GM20431 (cell line): ENCODE results near the gene FAM43A.

Source experiments
- in situ Hi-C: fragments of 300-500 bp; cut with MseI, MboI; formaldehyde crosslinking; loops from one replicate; pipeline ENCODE4 v1.15.0; 2020; ENCODE audit warnings: low sequenced_read_pairs; ENCODE audit not compliant: unreplicated experiment

Gene FAM43A

GRCh38 chr3:194672876-194673275 lies 12.8 kb upstream of the FAM43A start:
- in situ Hi-C loops: loop anchor here (25.0 kb wide), 1 partner anchor 864 kb away; the partner anchor contains the start of gene PPP1R2

- in situ Hi-C loops: loop anchor here (25.0 kb wide), 1 partner anchor 864 kb away; the partner anchor contains the start of gene PPP1R2
Measured at GRCh38 chr3:194673761-194674160, 11.9 kb upstream of the FAM43A start.

- in situ Hi-C loops: no loop called here
Measured at GRCh38 chr3:194675081-194675640, 10.5 kb upstream of the FAM43A start.

GRCh38 chr3:194675680-194676079 lies 10.0 kb upstream of the FAM43A start:
- in situ Hi-C loops: no loop called here

- in situ Hi-C loops: no loop called here
Measured at GRCh38 chr3:194676471-194676870, 9.2 kb upstream of the FAM43A start.

GRCh38 chr3:194680888-194681615 lies 4.6 kb upstream of the FAM43A start:
- in situ Hi-C loops: loop anchor here (10.0 kb wide), 2 partner anchors 424 to 584 kb away; no protein-coding TSS in a partner anchor

GRCh38 chr3:194682189-194682693 lies 3.4 kb upstream of the FAM43A start:
- in situ Hi-C loops: loop anchor here (10.0 kb wide), 2 partner anchors 423 to 583 kb away; no protein-coding TSS in a partner anchor

- in situ Hi-C loops: loop anchor here (10.0 kb wide), 2 partner anchors 422 to 582 kb away; no protein-coding TSS in a partner anchor
Measured at GRCh38 chr3:194682694-194683310, 2.9 kb upstream of the FAM43A start.

- in situ Hi-C loops: loop anchor here (10.0 kb wide), 2 partner anchors 421 to 581 kb away; no protein-coding TSS in a partner anchor
Measured at GRCh38 chr3:194683380-194683779, 2.3 kb upstream of the FAM43A start.

GRCh38 chr3:194685065-194685717 lies 492 bp upstream of the FAM43A start:
- in situ Hi-C loops: loop anchor here (10.0 kb wide), 2 partner anchors 420 to 580 kb away; no protein-coding TSS in a partner anchor

GRCh38 chr3:194686414-194686815 lies 732 bp downstream of the FAM43A start:
- in situ Hi-C loops: loop anchor here (10.0 kb wide), 2 partner anchors 418 to 578 kb away; no protein-coding TSS in a partner anchor

- in situ Hi-C loops: loop anchor here (10.0 kb wide), 2 partner anchors 418 to 578 kb away; no protein-coding TSS in a partner anchor
Measured at GRCh38 chr3:194686816-194687637, 1.3 kb downstream of the FAM43A start.

- in situ Hi-C loops: loop anchor here (10.0 kb wide), 2 partner anchors 417 to 577 kb away; no protein-coding TSS in a partner anchor
Measured at GRCh38 chr3:194687638-194688199, 2.0 kb downstream of the FAM43A start.

- in situ Hi-C loops: loop anchor here (10.0 kb wide), 2 partner anchors 417 to 577 kb away; no protein-coding TSS in a partner anchor
Measured at GRCh38 chr3:194688200-194688740, 2.6 kb downstream of the FAM43A start.

GRCh38 chr3:194688946-194689345 lies 3.3 kb downstream of the FAM43A start:
- in situ Hi-C loops: loop anchor here (10.0 kb wide), 2 partner anchors 416 to 576 kb away; no protein-coding TSS in a partner anchor

- in situ Hi-C loops: loop anchor here (10.0 kb wide), 2 partner anchors 415 to 575 kb away; no protein-coding TSS in a partner anchor
Measured at GRCh38 chr3:194689493-194689944, 3.8 kb downstream of the FAM43A start.

GRCh38 chr3:194690501-194691372 lies 5.1 kb downstream of the FAM43A start:
- in situ Hi-C loops: no loop called here
